Liver (tissue), 9 donors: Measurements from ENCODE around the gene LCP1. TPM values are rescaled to one million over a fixed set of nuclear protein-coding genes. Genes with fewer than 3 reads are reported as not detected.

Source experiments
- DNase-seq: peaks from one replicate; pipeline ENCODE4 v3.0.0-alpha.2; 2017; ENCODE audit warnings: low spot score
- H3K27ac ChIP-seq, 2 donors: one replicate each; pipeline ENCODE4 v1.7.0; 2013; ENCODE audit warnings: inconsistent platforms in 2 of 2, low read length in 2 of 2, control low read depth in 1 of 2, low read depth in 1 of 2, mild to moderate bottlenecking in 1 of 2
- H3K27me3 ChIP-seq, 4 donors: one replicate each; pipeline versions ENCODE4 v1.6.1 to v1.7.0; 2013; ENCODE audit warnings: low read length in 3 of 4, inconsistent platforms in 1 of 4, mild to moderate bottlenecking in 1 of 4, moderate library complexity in 1 of 4; ENCODE audit not compliant: control insufficient read depth in 4 of 4, insufficient read depth in 4 of 4
- H3K36me3 ChIP-seq, 4 donors: one replicate each; pipeline versions ENCODE4 v1.6.1 to v1.7.0; 2013; ENCODE audit warnings: low read length in 3 of 4, mild to moderate bottlenecking in 3 of 4, low read depth in 1 of 4, moderate library complexity in 1 of 4; ENCODE audit not compliant: control insufficient read depth in 4 of 4, insufficient read depth in 3 of 4
- H3K4me1 ChIP-seq, 4 donors: one replicate each; pipeline versions ENCODE4 v1.6.1 to v1.7.0; 2013; ENCODE audit warnings: low read length in 3 of 4, mild to moderate bottlenecking in 3 of 4, moderate library complexity in 1 of 4; ENCODE audit not compliant: control insufficient read depth in 4 of 4, insufficient read depth in 4 of 4
- H3K4me3 ChIP-seq, 3 donors: one replicate each; pipeline versions ENCODE4 v1.6.1 to v1.7.0; 2013; ENCODE audit warnings: low read length in 3 of 3, control low read depth in 1 of 3, low read depth in 1 of 3, mild to moderate bottlenecking in 1 of 3
- H3K9ac ChIP-seq, 2 donors: one replicate each; pipeline ENCODE4 v1.7.0; 2013; ENCODE audit warnings: low read length in 2 of 2, mild to moderate bottlenecking in 2 of 2, moderate library complexity in 2 of 2, control low read depth in 1 of 2, low read depth in 1 of 2
- H3K9me3 ChIP-seq, 4 donors: one replicate each; pipeline versions ENCODE4 v1.6.1 to v1.7.0; 2013; ENCODE audit warnings: low read length in 3 of 4; ENCODE audit not compliant: control insufficient read depth in 4 of 4
- CTCF ChIP-seq: fragments of 150-350 bp; IDR thresholded peaks from 2 replicates; pipeline ENCODE4 v1.5.1; 2017; ENCODE audit warnings: improper control_type of control experiment, low read depth, low read length; ENCODE audit not compliant: missing input control
- FOXA1 ChIP-seq: IDR thresholded peaks from 2 replicates; pipeline ENCODE4 v1.6.1; 2016; ENCODE audit warnings: antibody characterized with exemption
- GABPA ChIP-seq, 2 donors: IDR thresholded peaks in 1 of 2; conservative IDR thresholded peaks in 1 of 2; 2 replicates each; pipeline ENCODE4 v1.6.1; 2016; ENCODE audit warnings: antibody characterized with exemption in 2 of 2, mild to moderate bottlenecking in 1 of 2, moderate library complexity in 1 of 2
- HNF4A ChIP-seq, 2 donors: conservative IDR thresholded peaks; 2 replicates each; pipeline ENCODE4 v1.6.1; 2016; ENCODE audit warnings: antibody characterized with exemption in 2 of 2, mild to moderate bottlenecking in 2 of 2
- HNF4G ChIP-seq: IDR thresholded peaks from 2 replicates; pipeline ENCODE4 v1.6.1; 2016; ENCODE audit warnings: antibody characterized with exemption
- JUND ChIP-seq, 2 donors: IDR thresholded peaks; 2 replicates each; pipeline ENCODE4 v1.6.1; 2016; ENCODE audit warnings: antibody characterized with exemption in 2 of 2
- NR2F2 ChIP-seq: IDR thresholded peaks from 2 replicates; pipeline ENCODE4 v1.6.1; 2016; ENCODE audit warnings: antibody characterized with exemption
- RAD21 ChIP-seq, 2 donors: IDR thresholded peaks; 2 replicates each; pipeline ENCODE4 v1.6.1; 2016; ENCODE audit warnings: antibody characterized with exemption in 2 of 2, mild to moderate bottlenecking in 2 of 2
- REST ChIP-seq: IDR thresholded peaks from 2 replicates; pipeline ENCODE4 v1.6.1; 2016; ENCODE audit warnings: antibody characterized with exemption, mild to moderate bottlenecking
- RXRA ChIP-seq, 2 donors: IDR thresholded peaks; 2 replicates each; pipeline ENCODE4 v1.6.1; 2017 to 2018; ENCODE audit warnings: antibody characterized with exemption in 2 of 2, mild to moderate bottlenecking in 1 of 2
- SP1 ChIP-seq: IDR thresholded peaks from 2 replicates; pipeline ENCODE4 v1.6.1; 2018; ENCODE audit warnings: antibody characterized with exemption, mild to moderate bottlenecking
- TAF1 ChIP-seq: conservative IDR thresholded peaks from 2 replicates; pipeline ENCODE4 v1.6.1; 2016; ENCODE audit warnings: antibody characterized with exemption, mild to moderate bottlenecking
- YY1 ChIP-seq: IDR thresholded peaks from 2 replicates; pipeline ENCODE4 v1.6.1; 2016; ENCODE audit warnings: antibody characterized with exemption, mild to moderate bottlenecking
- WGBS: extraction: QIAGEN DNeasy Blood & Tissue Kit; methylation state at CpG from one replicate; pipeline ENCODE4 v1.1.7; 2013; 5-methylcytosine and 5-hydroxymethylcytosine counted together
- polyA plus RNA-seq, 2 donors: library from polyadenylated mRNA; stranded (reverse) in 1 of 2; unstranded in 1 of 2; fragments of 200-250 nt in 1 of 2; fragments of >200 nt in 1 of 2; fragmentation: Nextera tagmentation in 1 of 2; extraction: Ambion mirVana in 1 of 2; gene quantifications; one replicate each; pipeline versions ENCODE4 v1.2.1 to v1.2.3, GENCODE V29; 2013 to 2015
- total RNA-seq, 2 donors: library from RNA; depleted of rRNA; stranded (reverse); fragments of >200 nt; gene quantifications; one replicate each; pipeline ENCODE4 v1.2.3, GENCODE V29; 2014
- donor health status: healthy.
- donor health status: healthy.
- donor health status: healthy.
- donor health status: healthy.
- donor health status: healthy.

Gene LCP1
- total and polyA plus RNA-seq, 4 donors, result 12.6 to 90.6 (median 36.0) TPM

GRCh38 chr13:46116653-46117502 is 65.1 kb downstream of the LCP1 start:
- Histone ChIP-seq H3K4me3 (no peak overlapping the region), H3K36me3 (no peaks in the 10 kb centered on the region), H3K27me3 (no peaks in the 10 kb centered on the region), H3K27ac (no peak overlapping the region), H3K4me1 (peaks cover 2 to 19% (median 17%) of the 10 kb centered on the region in 4 donors), H3K9ac (no peak overlapping the region), H3K9me3 (no peaks in the 10 kb centered on the region)
- 69% methylated on average over 4 of the region's 4 CpGs for WGBS
- no peak for TF ChIP-seq NR2F2
- TF ChIP-seq SP1, result no peak
- TF ChIP-seq RXRA (IDR thresholded peaks at IDR 0.05), result no peak
- no peak for TF ChIP-seq REST
- TF ChIP-seq HNF4A (conservative IDR thresholded peaks at IDR 0.05), result no peak
- TF ChIP-seq TAF1, result no peak
- no peak for TF ChIP-seq HNF4G
- TF ChIP-seq CTCF, result no peak
- no peak for TF ChIP-seq FOXA1
- no peak for TF ChIP-seq GABPA (IDR thresholded peaks at IDR 0.05 in 1 of 2, conservative IDR thresholded peaks at IDR 0.05 in 1 of 2)
- TF ChIP-seq RAD21 (IDR thresholded peaks at IDR 0.05), result no peak
- no peak for DNase-seq

- H3K27me3 ChIP-seq, result no peaks in the 10 kb centered on the region
- no peak for DNase-seq
- H3K27ac ChIP-seq, result no peak overlapping the region
- no peaks in the 10 kb centered on the region for H3K4me1 ChIP-seq
- no peaks in the 10 kb centered on the region for H3K36me3 ChIP-seq
- no peak overlapping the region for H3K9ac ChIP-seq
- 90% methylated on average over 9 of the region's 9 CpGs for WGBS
- H3K4me3 ChIP-seq, result no peak overlapping the region
- TF ChIP-seq RAD21 (IDR thresholded peaks at IDR 0.05) (no peak), TAF1 (no peak), FOXA1 (no peak), YY1 (no peak), JUND (IDR thresholded peaks at IDR 0.05) (no peak)
- no peaks in the 10 kb centered on the region for H3K9me3 ChIP-seq
Observed at GRCh38 chr13:46114613-46115012, 67.4 kb downstream of the LCP1 start.
